Fibroblast of villous mesenchyme (primary cell): ENCODE results near the gene MCCD1. TPM values are rescaled to one million over a fixed set of nuclear protein-coding genes. Genes with fewer than 3 reads are reported as not detected.

Experiments used
- DNase-seq: peaks from one replicate; pipeline ENCODE4 v3.0.0-alpha.2; 2010; ENCODE audit warnings: low read depth
- H3K4me3 ChIP-seq: 2 replicates; pipeline ENCODE4 v1.5.1; 2011; ENCODE audit warnings: low read depth, mild to moderate bottlenecking, low read length
- CTCF ChIP-seq: IDR thresholded peaks from 2 replicates; pipeline ENCODE4 v1.5.1; 2012; ENCODE audit warnings: low read depth, mild to moderate bottlenecking, low read length; ENCODE audit not compliant: insufficient read depth
- total RNA-seq: library from RNA; depleted of rRNA; stranded (reverse); fragments of >200 nt; gene quantifications from 2 replicates; pipeline ENCODE4 v1.2.3, GENCODE V29; 2012

Gene MCCD1
- total RNA-seq, 1 donor, result not detected

GRCh38 chr6:31540640-31541039 is 11.9 kb downstream of the MCCD1 start:
- TF ChIP-seq CTCF, result no peak
- DNase-seq, result no peak

GRCh38 chr6:31541059-31541657 is 12.4 kb downstream of the MCCD1 start:
- DNase-seq, result peak; percentile 76
- peak overlapping the region; percentile 73 for H3K4me3 ChIP-seq
- TF ChIP-seq CTCF, result no peak

More at GRCh38 chr6:31540640-31541039, 11.9 kb downstream of the MCCD1 start:
- H3K4me3 ChIP-seq, result peak overlapping the region; percentile 73

DNA sequence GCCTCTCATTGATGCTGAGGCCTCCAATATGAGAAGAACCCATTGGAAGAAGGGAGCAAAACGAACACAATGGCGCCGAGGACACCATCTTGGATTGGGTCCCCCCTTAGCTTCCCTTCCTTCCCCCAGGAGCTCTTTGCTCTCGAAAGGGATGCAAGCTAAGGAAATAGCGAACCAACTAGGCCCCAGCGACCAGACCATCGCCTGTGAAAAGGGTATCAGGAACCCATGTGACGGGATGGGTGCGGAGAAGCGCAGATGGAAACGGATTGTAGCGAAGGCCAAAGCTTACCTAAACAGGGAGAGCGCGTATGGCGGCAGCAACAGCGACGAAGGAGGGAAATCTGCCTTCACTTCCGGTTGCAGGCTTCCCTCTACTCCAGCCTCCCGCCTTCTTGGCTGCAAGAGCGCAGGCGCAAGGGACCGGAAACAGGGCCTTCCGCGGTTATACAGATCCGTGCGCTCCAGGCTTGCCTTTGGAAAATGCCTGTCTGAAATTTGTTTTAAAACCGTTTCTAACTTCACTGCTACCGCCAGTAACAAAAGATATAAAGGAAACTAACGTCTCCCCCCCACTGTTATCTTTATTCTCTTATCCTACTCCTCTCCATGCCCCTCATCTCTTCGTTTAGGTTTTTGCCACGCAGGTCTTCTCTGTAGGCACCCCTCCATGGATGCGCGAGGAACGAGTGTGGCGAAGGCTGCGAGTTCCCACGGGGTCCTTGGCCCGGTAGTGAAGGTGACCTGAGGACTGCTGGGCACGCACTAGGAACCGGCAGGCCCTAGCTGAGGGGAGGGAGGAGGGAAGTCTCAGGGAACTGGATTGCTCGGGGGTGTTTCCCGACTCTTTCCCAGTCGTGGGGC is 13.1 kb downstream of the MCCD1 start, which contains the start of gene DDX39B:
Gene DDX39B (minus strand): TSS at position 346 of the 864 bp plus-strand sequence. CDS start 1,471 bp downstream, outside the sequence.
- no peak for TF ChIP-seq CTCF
- peak within 1 kb of the TSS; percentile 73 for H3K4me3 ChIP-seq
- peak; percentile 99 for DNase-seq

DNA sequence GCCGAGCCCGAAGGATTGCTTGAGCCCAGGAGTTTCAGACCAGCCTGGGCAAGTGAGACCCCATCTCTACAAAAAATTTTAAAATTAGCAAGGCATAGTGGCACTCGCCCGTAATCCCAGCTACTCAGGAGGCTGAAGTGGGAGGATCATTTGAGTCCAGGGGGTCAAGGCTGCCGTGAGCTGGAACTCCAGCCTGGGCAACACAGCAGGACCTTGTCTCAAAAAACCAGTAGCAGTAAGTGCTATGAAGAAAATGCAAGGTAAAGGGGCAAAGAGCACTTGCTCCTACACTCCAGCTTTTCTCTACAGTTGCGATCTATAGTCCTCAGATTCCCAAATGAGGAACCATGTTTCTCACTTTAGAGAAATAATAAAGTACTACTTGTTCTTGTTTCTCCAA is 14.9 kb downstream of the MCCD1 start:
- no peak for DNase-seq
- no peak for TF ChIP-seq CTCF
- no peak overlapping the region for H3K4me3 ChIP-seq

DNA sequence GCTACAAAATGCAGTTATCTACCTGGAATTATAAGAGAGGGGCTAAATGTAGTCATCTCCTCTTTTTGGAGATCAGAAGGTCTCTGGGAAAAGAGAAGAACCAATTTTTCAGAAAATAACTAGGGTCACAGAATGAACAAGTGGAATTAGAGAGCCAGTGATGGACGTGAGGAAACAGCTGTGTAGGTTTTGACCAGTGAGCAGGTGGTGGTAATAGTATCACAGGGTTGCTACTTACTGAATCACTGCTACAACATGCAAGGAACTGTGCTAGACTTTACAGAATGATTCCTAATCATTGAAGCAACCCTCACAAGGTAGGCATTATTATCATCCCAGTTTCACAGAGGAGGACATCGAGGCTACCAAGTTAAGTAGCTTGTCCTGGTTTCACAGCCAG is 15.9 kb downstream of the MCCD1 start:
- no peak for DNase-seq
- no peak overlapping the region for H3K4me3 ChIP-seq

GRCh38 chr6:31545291-31545690 is 16.5 kb downstream of the MCCD1 start:
- no peak for DNase-seq
- no peak overlapping the region for H3K4me3 ChIP-seq
- no peak for TF ChIP-seq CTCF

More for the DNA sequence above, 15.9 kb downstream of the MCCD1 start:
- TF ChIP-seq CTCF, result no peak
